HepG2 (cell line): ENCODE results near the gene CTDSP2. TPM values are rescaled to one million over a fixed set of nuclear protein-coding genes. Genes with fewer than 3 reads are reported as not detected.

Experiments
- ATAC-seq: fragments of 200-7000 bp; cut with Tn5 transposase; 3 replicates; pipeline ENCODE4 v1.9.1; 2020; ENCODE audit warnings: mild to moderate bottlenecking, moderate library complexity
- BruUV-seq: library from RNA; stranded (reverse); fragments of 400-500 nt; replicated peaks from 2 replicates; lab custom pipeline; 2021; lab: Mats Ljungman, UMichigan
- CTCF ChIA-PET: fragments of 300-600 bp; formaldehyde crosslinking; extraction: SDS; loops from one replicate; lab custom pipeline; 2021; ENCODE audit warnings: low total read pairs, inconsistent platforms, low intra/inter-chr PET ratio; lab: Yijun Ruan, JAX
- POLR2A ChIA-PET: fragments of 350-600 bp; sonication (Branson Sonifier 250); formaldehyde crosslinking; loops from one replicate; lab custom pipeline; 2020; ENCODE audit warnings: antibody characterized with exemption, inconsistent platforms; lab: Yijun Ruan, JAX
- DNase-seq: peaks from one replicate; pipeline ENCODE4 v3.0.0-alpha.2; 2015; ENCODE audit warnings: low spot score
- FAIRE-seq: peaks from 3 replicates; lab custom pipeline; 2011; peaks lifted over from hg19 to GRCh38; lab: Jason Lieb, UNC
- H2AFZ ChIP-seq: one replicate; pipeline ENCODE4 v1.6.1; 2011; ENCODE audit warnings: low read length, inconsistent platforms
- H3K27ac ChIP-seq: fragments of 300-600 bp; 3 replicates; pipeline ENCODE4 v1.8.0; 2011; ENCODE audit warnings: mixed run types, mild to moderate bottlenecking, mixed read lengths, low read length, inconsistent platforms; ENCODE audit not compliant: insufficient read depth; ENCODE audit errors: extremely low read length
- H3K27me3 ChIP-seq, 2 experiments: fragments of 200-600 bp in 1 of 2; 2 replicates in 1 of 2; 3 replicates in 1 of 2; pipeline versions ENCODE4 v1.6.0 to v1.8.0; 2011; ENCODE audit warnings: low read length in 2 of 2, mild to moderate bottlenecking in 2 of 2, moderate library complexity in 2 of 2, inconsistent platforms in 1 of 2; ENCODE audit not compliant: insufficient read depth in 2 of 2, control insufficient read depth in 1 of 2
- H3K36me3 ChIP-seq, 2 experiments: fragments of 200-600 bp in 1 of 2; replicated peaks in 1 of 2; 2 replicates in 1 of 2; 3 replicates in 1 of 2; pipeline versions ENCODE4 v1.5.1 to v1.8.0; 2011; ENCODE audit warnings: low read length in 2 of 2, inconsistent platforms in 1 of 2; ENCODE audit not compliant: insufficient read depth in 2 of 2, control insufficient read depth in 1 of 2
- H3K4me1 ChIP-seq: 2 replicates; pipeline ENCODE4 v1.5.1; 2012; ENCODE audit warnings: low read length, inconsistent platforms; ENCODE audit not compliant: insufficient read depth
- H3K4me2 ChIP-seq: 2 replicates; pipeline ENCODE4 v1.6.0; 2011; ENCODE audit warnings: low read depth, low read length, inconsistent platforms
- H3K4me3 ChIP-seq, 3 experiments: fragments of 200-600 bp in 1 of 3; sonication (generic), shearing (Covaris generic) in 1 of 3; replicated peaks in 1 of 3; 2 replicates each; pipeline ENCODE4 v1.5.1; 2011 to 2016; ENCODE audit warnings: low read length in 3 of 3, inconsistent platforms in 2 of 3, low read depth in 2 of 3, mild to moderate bottlenecking in 2 of 3, control low read depth in 1 of 3, mixed read lengths in 1 of 3; ENCODE audit not compliant: insufficient read depth in 1 of 3
- H3K79me2 ChIP-seq: one replicate; pipeline ENCODE4 v1.6.1; 2011; ENCODE audit warnings: low read length, inconsistent platforms; ENCODE audit not compliant: insufficient read depth
- H3K9ac ChIP-seq: 2 replicates; pipeline ENCODE4 v1.6.0; 2011; ENCODE audit warnings: mild to moderate bottlenecking, low read depth, low read length, inconsistent platforms; ENCODE audit not compliant: insufficient read depth
- H3K9me3 ChIP-seq: 2 replicates; pipeline ENCODE4 v1.5.1; 2012; ENCODE audit warnings: mild to moderate bottlenecking, low read length
- H4K20me1 ChIP-seq: 2 replicates; pipeline ENCODE4 v1.6.0; 2011; ENCODE audit warnings: inconsistent platforms, mild to moderate bottlenecking, low read length, moderate library complexity; ENCODE audit not compliant: insufficient read depth
- GFI1 ChIP-seq: sonication (generic); formaldehyde crosslinking; IDR thresholded peaks from 2 replicates; pipeline ENCODE4 v1.5.0; 2020; ENCODE audit warnings: missing genetic modification reagents, mild to moderate bottlenecking, borderline replicate concordance
- SETDB1 ChIP-seq: sonication (generic); formaldehyde crosslinking; IDR thresholded peaks from 2 replicates; pipeline ENCODE4 v1.5.1; 2020; ENCODE audit warnings: missing genetic modification reagents, mild to moderate bottlenecking, borderline replicate concordance
- SMAD1 ChIP-seq: sonication (generic); formaldehyde crosslinking; IDR thresholded peaks from 2 replicates; pipeline ENCODE4 v1.4.0; 2020; ENCODE audit warnings: missing genetic modification reagents, low read depth, mild to moderate bottlenecking, borderline replicate concordance
- ZBTB7B ChIP-seq: sonication (generic); formaldehyde crosslinking; IDR thresholded peaks from 2 replicates; pipeline ENCODE4 v1.4.0; 2020; ENCODE audit warnings: missing genetic modification reagents
- ZNF292 ChIP-seq: sonication (generic); formaldehyde crosslinking; IDR thresholded peaks from 2 replicates; pipeline ENCODE4 v1.8.1; 2022; ENCODE audit warnings: mild to moderate bottlenecking, low read depth, missing genetic modification reagents, borderline replicate concordance
- ZSCAN22 ChIP-seq: sonication (generic); formaldehyde crosslinking; IDR thresholded peaks from 2 replicates; pipeline ENCODE4 v1.4.0; 2020; ENCODE audit warnings: mild to moderate bottlenecking, missing genetic modification reagents
- WGBS: methylation state at CpG from one replicate; pipeline ENCODE4 v1.1.6; 2017; ENCODE audit warnings: low lambda C conversion rate; 5-methylcytosine and 5-hydroxymethylcytosine counted together
- in situ Hi-C: cut with HindIII; loops from 2 replicates; pipeline ENCODE4 v1.10.0; 2017; ENCODE audit warnings: low pct_unique_long_range_greater_than_20kb; ENCODE audit not compliant: extremely low pct_ligation_motif_present
- intact Hi-C: fragments of 100-400 bp; cut with micrococcal nuclease; formaldehyde crosslinking; loops from one replicate; pipeline ENCODE4 v1.10.0; 2022; ENCODE audit not compliant: unreplicated experiment
- polyA plus RNA-seq, 8 experiments: library from polyadenylated mRNA; depleted of rRNA in 3 of 8; stranded (reverse) in 7 of 8; unstranded in 1 of 8; fragments of >200 nt; fragmentation: Illumina TruSeq in 4 of 8; extraction: Trizol in 4 of 8; gene quantifications; 2 replicates each; pipeline versions ENCODE4 v1.2.1 to v1.2.3, GENCODE V29; 2011 to 2016; ENCODE audit warnings: low read depth in 4 of 8, missing spikeins in 1 of 8, mixed read lengths in 1 of 8; ENCODE audit not compliant: insufficient read depth in 1 of 8
- total RNA-seq, 5 experiments: library from RNA; depleted of rRNA; stranded (reverse); fragments of >200 nt; fragmentation: Illumina TruSeq; extraction: Trizol; gene quantifications; 2 replicates each; pipeline ENCODE4 v1.2.3, GENCODE V29; 2016; ENCODE audit warnings: low read depth in 1 of 5
- TF ChIP-seq, protein P1 (sequence below): sonication (generic); formaldehyde crosslinking; IDR thresholded peaks from 2 replicates; pipeline ENCODE4 v1.8.1; 2023; ENCODE audit warnings: missing genetic modification reagents, mild to moderate bottlenecking, borderline replicate concordance

Gene CTDSP2
- total and polyA plus RNA-seq, 2 of the 13 experiments (the other 11 are each of a cell fraction or from before 2014, with no cell fraction given): 38.1 to 82.5 TPM

DNA sequence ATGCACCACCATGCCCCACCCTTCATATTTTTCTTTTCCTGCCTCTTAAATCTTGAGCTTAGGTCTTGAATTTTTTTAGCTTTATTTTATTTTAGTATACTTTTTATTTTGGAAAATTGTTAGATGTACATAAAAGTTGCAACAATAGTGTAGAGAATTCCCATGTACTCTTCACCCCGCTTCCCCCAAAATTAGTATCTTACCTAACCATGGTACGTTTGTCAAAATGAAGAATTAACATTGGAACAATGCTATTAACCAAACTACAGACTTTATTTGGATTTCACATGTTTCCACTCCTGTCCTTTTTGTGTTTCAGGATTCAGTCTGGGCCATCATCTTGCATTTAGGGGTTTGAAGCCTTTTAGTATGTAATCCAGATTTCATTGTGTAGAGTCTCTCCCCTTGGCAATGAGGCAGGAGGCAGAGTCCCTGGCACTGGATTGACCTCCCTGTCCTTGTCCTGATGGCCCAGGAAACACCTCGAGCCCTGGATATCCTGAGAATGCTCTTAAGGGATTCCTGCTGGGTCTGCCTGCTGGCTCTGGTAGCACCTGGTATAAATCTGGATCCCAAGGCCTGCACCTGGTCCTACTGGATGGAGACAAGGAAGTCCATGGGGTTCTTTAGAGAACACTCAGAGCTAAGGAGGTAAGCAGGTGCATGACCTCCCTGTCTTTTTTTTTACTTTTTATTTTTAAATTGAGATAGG lies 19.9 kb upstream of the CTDSP2 start:
- intact Hi-C loops: no loop called here
- Histone ChIP-seq H3K9me3 (no peaks in the 10 kb centered on the region), H3K4me1 (peaks cover 15% of the 10 kb centered on the region)
- TF ChIP-seq ZNF292 (CRISPR knock-in tag): no peak
- TF ChIP-seq ZSCAN22: no peak
- no peak for TF ChIP-seq GFI1
- TF ChIP-seq ZBTB7B: no peak
- no peak for TF ChIP-seq SMAD1
- TF ChIP-seq SETDB1 (CRISPR knock-in tag): no peak
- TF ChIP-seq, protein P1, sequence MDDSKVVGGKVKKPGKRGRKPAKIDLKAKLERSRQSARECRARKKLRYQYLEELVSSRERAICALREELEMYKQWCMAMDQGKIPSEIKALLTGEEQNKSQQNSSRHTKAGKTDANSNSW: no peak
- TF ChIP-seq, all 625 proteins: peak for 0
- Histone ChIP-seq H4K20me1 (no peaks in the 10 kb centered on the region), H3K27me3 (peaks cover 6 to 68% of the 10 kb centered on the region in 2 experiments), H3K27ac (no peak overlapping the region), H3K36me3 (no peaks in the 10 kb centered on the region), H3K4me2 (no peak overlapping the region), H2AFZ (no peak overlapping the region), H3K9ac (no peak overlapping the region), H3K79me2 (no peaks in the 10 kb centered on the region), H3K4me3 (no peak overlapping the region)
- POLR2A ChIA-PET: interaction anchor here (1.2 kb wide), 1 partner anchor 21 kb away, joined by 3 read pairs; no protein-coding TSS in a partner anchor
- BruUV-seq: no TSS peak
- FAIRE-seq: no peak
- DNase-seq: no peak
- 47% methylated on average over 3 of the region's 3 CpGs for WGBS
- in situ Hi-C loops: no loop called here
- CTCF ChIA-PET: no interaction called here
- no peak for ATAC-seq
